ENCODE results near the gene SPOCD1.

- TF ChIP-seq EGR1 (IDR thresholded peaks at IDR 0.05) (no peak), RAD21 (IDR thresholded peaks at IDR 0.05; ENCODE audit: low read depth) (no peak), REST (IDR thresholded peaks at IDR 0.05; ENCODE audit: low read depth) (no peak), ZBTB7A (IDR thresholded peaks at IDR 0.05; ENCODE audit: low read depth) (no peak), YY1 (IDR thresholded peaks at IDR 0.05; ENCODE audit: low read depth) (no peak), CEBPB (IDR thresholded peaks at IDR 0.05) (no peak), EP300 (IDR thresholded peaks at IDR 0.05; ENCODE audit: borderline replicate concordance) (no peak), TAF1 (IDR thresholded peaks at IDR 0.05; ENCODE audit: low read depth) (no peak), CREB1 (IDR thresholded peaks at IDR 0.05; ENCODE audit: low read depth) (no peak), FOXM1 (IDR thresholded peaks at IDR 0.05; ENCODE audit: borderline replicate concordance, low read depth) (no peak), MAX (IDR thresholded peaks at IDR 0.05) (no peak), TEAD4 (IDR thresholded peaks at IDR 0.05) (0 out of 2 replicates have a peak, but pooled peaks have one; percentile 5)
Observed at GRCh38 chr1:31767225-31767624, 48.6 kb downstream of the SPOCD1 start.

All from Ishikawa (cell line).